HEK293T (cell line): ENCODE data around the gene CPSF4L.

ENCODE experiments used
- CTCF ChIA-PET: fragments of 350-600 bp; formaldehyde crosslinking; extraction: SDS; loops from one replicate; lab custom pipeline; 2021; ENCODE audit warnings: antibody characterized with exemption, inconsistent platforms; lab: Yijun Ruan, JAX
- POLR2A ChIA-PET: fragments of 350-600 bp; formaldehyde crosslinking; extraction: SDS; loops from one replicate; lab custom pipeline; 2020; ENCODE audit warnings: antibody characterized with exemption, inconsistent platforms; lab: Yijun Ruan, JAX
- DNase-seq: peaks from one replicate; pipeline ENCODE4 v3.0.0; 2012; ENCODE audit warnings: mixed read lengths; ENCODE audit errors: extremely low spot score
- ARNT ChIP-seq: fragments of 450-650 bp; IDR thresholded peaks from 2 replicates; pipeline ENCODE4 v1.6.1; 2017; ENCODE audit warnings: mild to moderate bottlenecking
- BHLHE40 ChIP-seq: fragments of 450-650 bp; IDR thresholded peaks from 2 replicates; pipeline ENCODE4 v1.6.1; 2016; ENCODE audit warnings: mild to moderate bottlenecking, moderate library complexity, borderline replicate concordance
- CTBP1 ChIP-seq: fragments of 450-650 bp; IDR thresholded peaks from 2 replicates; pipeline ENCODE4 v1.6.1; 2016; ENCODE audit warnings: borderline replicate concordance
- ELF4 ChIP-seq: fragments of 450-650 bp; IDR thresholded peaks from 2 replicates; pipeline ENCODE4 v1.6.1; 2017; ENCODE audit warnings: antibody characterized with exemption
- FOXA1 ChIP-seq: fragments of 450-650 bp; IDR thresholded peaks from 2 replicates; pipeline ENCODE4 v1.6.1; 2016; ENCODE audit warnings: mild to moderate bottlenecking
- FOXK2 ChIP-seq: fragments of 450-650 bp; IDR thresholded peaks from 2 replicates; pipeline ENCODE4 v1.6.1; 2016; ENCODE audit warnings: mild to moderate bottlenecking
- FOXM1 ChIP-seq: fragments of 450-650 bp; IDR thresholded peaks from 2 replicates; pipeline ENCODE4 v1.6.1; 2017; ENCODE audit warnings: mild to moderate bottlenecking, borderline replicate concordance
- HDGF ChIP-seq: fragments of 450-650 bp; IDR thresholded peaks from 2 replicates; pipeline ENCODE4 v1.6.1; 2017; ENCODE audit warnings: antibody characterized with exemption, borderline replicate concordance
- L3MBTL2 ChIP-seq: fragments of 450-650 bp; conservative IDR thresholded peaks from 2 replicates; pipeline ENCODE4 v1.6.1; 2016; ENCODE audit warnings: mild to moderate bottlenecking
- LEF1 ChIP-seq: fragments of 450-650 bp; IDR thresholded peaks from 2 replicates; pipeline ENCODE4 v1.6.1; 2017; ENCODE audit warnings: mild to moderate bottlenecking, borderline replicate concordance
- NFRKB ChIP-seq: fragments of 450-650 bp; IDR thresholded peaks from 2 replicates; pipeline ENCODE4 v1.6.1; 2016; ENCODE audit warnings: mild to moderate bottlenecking, moderate library complexity
- SP1 ChIP-seq: fragments of 450-650 bp; IDR thresholded peaks from 2 replicates; pipeline ENCODE4 v1.6.1; 2017
- SUZ12 ChIP-seq: fragments of 450-650 bp; IDR thresholded peaks from 2 replicates; pipeline ENCODE4 v1.6.1; 2016; ENCODE audit warnings: mild to moderate bottlenecking
- TARDBP ChIP-seq: fragments of 450-650 bp; IDR thresholded peaks from 2 replicates; pipeline ENCODE4 v1.6.1; 2016
- ZNF384 ChIP-seq: fragments of 450-650 bp; IDR thresholded peaks from 2 replicates; pipeline ENCODE4 v1.6.1; 2016
- TF ChIP-seq, protein P1 (sequence below): fragments of 450-650 bp; IDR thresholded peaks from 2 replicates; pipeline ENCODE4 v1.6.1; 2016

The CPSF4L gene

DNA sequence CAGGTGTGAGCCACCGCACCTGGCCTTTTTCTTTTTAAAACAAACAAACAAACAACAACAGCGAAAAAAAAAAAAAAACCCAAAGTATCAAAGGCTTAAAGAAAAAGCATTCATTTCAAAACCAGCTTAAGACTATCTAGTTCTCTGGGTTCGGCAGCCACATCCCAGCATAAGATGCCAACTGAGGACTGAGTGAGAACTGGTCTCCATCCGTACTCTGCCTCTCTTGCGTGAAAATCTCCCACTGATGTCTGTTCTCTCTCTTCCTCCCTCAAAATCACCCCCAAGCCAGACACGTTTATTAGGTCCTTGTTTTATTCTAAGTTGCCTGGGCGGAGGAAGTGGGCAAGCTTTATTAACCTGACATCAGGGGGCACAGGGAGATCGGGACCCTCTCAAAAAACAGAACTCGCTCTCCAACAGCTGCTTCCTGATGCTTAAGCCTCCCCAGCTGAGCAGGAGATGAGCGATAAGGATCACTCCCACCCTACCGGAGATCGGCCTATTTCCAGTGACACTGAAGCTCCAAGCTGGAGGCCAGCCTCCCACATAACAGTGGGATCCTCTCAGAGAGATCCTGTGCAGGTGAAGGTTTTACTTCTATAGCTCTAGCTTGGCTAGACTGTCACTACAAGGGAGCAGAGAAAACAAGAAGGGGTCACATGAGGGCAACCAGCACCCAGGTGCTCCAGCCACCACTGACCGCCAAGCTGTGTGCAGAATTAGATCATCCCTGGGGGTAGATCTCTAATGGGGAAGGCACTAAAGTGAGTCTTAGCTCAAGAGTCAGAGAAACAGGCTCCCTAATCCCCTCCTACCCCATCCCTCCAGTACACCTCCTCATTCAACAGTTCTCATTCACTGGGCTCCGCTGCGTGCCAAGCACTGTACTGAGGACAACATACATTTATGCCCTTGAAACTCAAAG is 36.5 kb upstream of the CPSF4L start:
- ChIA-PET CTCF (interaction anchor here (1.3 kb wide), 1 partner anchor 13 kb away, joined by 7 read pairs; the partner anchor contains the start of gene CDC42EP4), POLR2A (interaction anchor here (0.8 to 2.5 kb wide), 4 partner anchors 8 to 16 kb away, joined by 3 to 17 read pairs (median 4); partner anchors contain the start of gene CDC42EP4)

DNA sequence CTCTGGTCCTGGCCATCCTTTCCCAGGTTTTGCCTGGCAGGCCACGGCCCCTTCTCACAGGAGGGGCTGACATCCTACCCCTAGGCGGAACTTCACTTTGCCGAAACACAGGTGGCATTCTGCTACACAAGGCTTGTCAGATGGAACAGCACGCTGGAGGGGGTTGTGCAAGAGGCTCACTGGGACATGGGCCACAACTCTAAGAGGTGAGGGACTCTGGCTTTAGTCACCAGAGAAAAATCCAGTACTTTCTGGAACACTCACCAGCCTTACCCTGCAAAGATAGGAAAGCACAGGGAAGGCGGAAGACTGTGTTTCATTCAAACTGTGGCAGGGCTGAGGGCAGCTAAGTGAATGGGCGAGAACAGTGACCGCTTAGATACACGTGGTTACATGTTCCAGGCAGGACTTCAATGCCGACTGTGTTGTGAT is 31.8 kb upstream of the CPSF4L start:
- TF ChIP-seq CTBP1: no peak
- POLR2A ChIA-PET: no interaction called here
- CTCF ChIA-PET: no interaction called here
- DNase-seq: no peak

More for the DNA sequence above, 36.5 kb upstream of the CPSF4L start:
- TF ChIP-seq FOXM1 (no peak), ZNF384 (no peak), FOXK2 (no peak), SUZ12 (no peak), NFRKB (no peak), ELF4 (no peak), L3MBTL2 (no peak), SP1 (no peak), CTBP1 (no peak)
- TF ChIP-seq, protein P1, sequence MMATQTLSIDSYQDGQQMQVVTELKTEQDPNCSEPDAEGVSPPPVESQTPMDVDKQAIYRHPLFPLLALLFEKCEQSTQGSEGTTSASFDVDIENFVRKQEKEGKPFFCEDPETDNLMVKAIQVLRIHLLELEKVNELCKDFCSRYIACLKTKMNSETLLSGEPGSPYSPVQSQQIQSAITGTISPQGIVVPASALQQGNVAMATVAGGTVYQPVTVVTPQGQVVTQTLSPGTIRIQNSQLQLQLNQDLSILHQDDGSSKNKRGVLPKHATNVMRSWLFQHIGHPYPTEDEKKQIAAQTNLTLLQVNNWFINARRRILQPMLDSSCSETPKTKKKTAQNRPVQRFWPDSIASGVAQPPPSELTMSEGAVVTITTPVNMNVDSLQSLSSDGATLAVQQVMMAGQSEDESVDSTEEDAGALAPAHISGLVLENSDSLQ: no peak
- no peak for DNase-seq

DNA sequence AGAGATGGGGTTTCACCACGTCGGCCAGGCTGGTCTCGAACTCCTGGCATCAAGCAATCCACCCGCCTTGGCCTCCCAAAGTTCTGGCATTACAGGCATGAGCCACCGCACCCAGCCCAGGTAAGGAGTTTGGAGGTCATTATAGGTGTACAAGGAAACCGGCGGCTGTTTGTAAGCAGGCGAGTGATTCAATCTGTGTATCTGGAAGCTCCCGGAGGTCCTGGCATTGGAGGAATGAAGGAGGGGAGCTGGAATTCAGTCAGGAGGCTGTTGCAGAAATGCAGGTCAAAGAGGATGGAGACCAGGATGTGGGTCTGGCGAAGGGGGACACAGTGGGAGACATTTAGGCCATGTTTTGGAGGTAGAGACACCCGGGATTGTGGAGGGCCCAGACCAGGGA is 31.4 kb upstream of the CPSF4L start:
- TF ChIP-seq FOXK2 (no peak), SUZ12 (no peak), LEF1 (no peak), TARDBP (no peak), BHLHE40 (no peak), SP1 (no peak), HDGF (no peak), ELF4 (no peak), ARNT (no peak), FOXA1 (no peak)
- TF ChIP-seq, protein P1: no peak
- ChIA-PET POLR2A (no interaction called here), CTCF (no interaction called here)
- no peak for DNase-seq

DNA sequence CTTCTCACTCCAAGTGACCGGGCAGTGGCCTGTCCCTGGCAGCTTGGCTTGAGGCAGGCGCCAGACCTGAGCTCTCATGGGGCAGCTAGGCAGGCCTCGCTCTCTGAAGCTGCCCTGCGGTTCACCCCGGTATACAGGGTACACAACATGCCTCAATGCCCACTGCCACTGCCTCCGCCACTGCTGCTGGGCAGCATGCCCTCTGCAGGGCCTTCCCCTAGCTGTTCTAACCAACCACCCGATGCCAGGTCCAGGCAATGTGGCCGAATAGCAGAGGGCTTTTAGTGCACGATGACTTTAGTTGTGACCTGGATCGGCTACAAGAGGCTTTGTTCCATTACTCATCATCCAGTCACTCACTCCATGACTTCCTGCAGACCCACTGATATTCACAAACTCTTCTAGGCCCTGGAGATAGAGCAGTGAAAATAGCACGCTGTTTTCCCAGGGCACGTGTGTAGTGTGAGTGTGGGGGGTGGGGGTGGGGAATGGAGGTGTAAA is 30.4 kb upstream of the CPSF4L start:
- no peak for TF ChIP-seq LEF1
- no peak for TF ChIP-seq SP1
- TF ChIP-seq L3MBTL2: no peak
- no peak for TF ChIP-seq NFRKB
- no peak for TF ChIP-seq FOXM1
- TF ChIP-seq ELF4: no peak
- no peak for TF ChIP-seq SUZ12
- no peak for TF ChIP-seq TARDBP
- TF ChIP-seq ARNT: no peak
- TF ChIP-seq, protein P1: no peak
- no peak for TF ChIP-seq FOXA1
- TF ChIP-seq HDGF: no peak

DNA sequence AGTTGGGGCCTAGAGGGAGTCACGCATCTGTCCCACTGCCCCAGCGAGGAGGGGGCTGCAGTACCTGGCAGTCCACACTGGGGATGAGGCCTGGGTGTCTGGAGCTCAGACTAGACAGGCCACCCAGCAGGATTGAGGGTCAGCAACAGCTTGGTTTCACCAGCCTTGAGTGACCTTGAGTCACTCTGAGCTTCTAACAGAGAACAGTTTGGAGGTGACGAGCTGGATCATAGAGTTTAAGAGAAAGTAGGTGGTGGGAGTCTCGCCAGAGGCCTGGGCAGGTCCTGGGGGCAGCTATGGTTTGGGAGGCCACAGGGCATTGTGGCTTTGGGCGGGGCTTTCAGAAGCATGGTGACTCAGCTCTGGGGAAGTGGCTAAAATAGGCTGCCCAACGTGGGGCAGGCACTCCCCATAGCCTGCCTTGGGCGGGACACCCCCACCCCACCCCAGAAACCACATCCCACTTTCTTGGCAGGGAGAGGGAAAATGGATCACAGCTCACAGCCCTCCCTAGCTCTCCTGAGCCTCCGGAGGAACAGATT is 29.7 kb upstream of the CPSF4L start:
- CTCF ChIA-PET: interaction anchor here (1.2 kb wide), 1 partner anchor 20 kb away, joined by 5 read pairs; the partner anchor contains the start of gene CDC42EP4
- DNase-seq: no peak
- TF ChIP-seq LEF1 (no peak), BHLHE40 (no peak), HDGF (no peak), CTBP1 (no peak), ELF4 (no peak), SP1 (no peak)
- POLR2A ChIA-PET: interaction anchor here (2.9 kb wide), 1 partner anchor 20 kb away, joined by 16 read pairs; the partner anchor contains the start of gene CDC42EP4

More for the DNA sequence above, 30.4 kb upstream of the CPSF4L start:
- no peak for DNase-seq
- CTCF ChIA-PET: no interaction called here
- POLR2A ChIA-PET: interaction anchor here (2.9 kb wide), 1 partner anchor 19 kb away, joined by 16 read pairs; the partner anchor contains the start of gene CDC42EP4
